ENCODE results near the gene GANC. TPM values are rescaled to one million over a fixed set of nuclear protein-coding genes. Genes with fewer than 3 reads are reported as not detected.

GANC gene
- total and polyA plus RNA-seq, 2 experiments from 2014 or later, result 21.0 to 22.2 TPM

DNA sequence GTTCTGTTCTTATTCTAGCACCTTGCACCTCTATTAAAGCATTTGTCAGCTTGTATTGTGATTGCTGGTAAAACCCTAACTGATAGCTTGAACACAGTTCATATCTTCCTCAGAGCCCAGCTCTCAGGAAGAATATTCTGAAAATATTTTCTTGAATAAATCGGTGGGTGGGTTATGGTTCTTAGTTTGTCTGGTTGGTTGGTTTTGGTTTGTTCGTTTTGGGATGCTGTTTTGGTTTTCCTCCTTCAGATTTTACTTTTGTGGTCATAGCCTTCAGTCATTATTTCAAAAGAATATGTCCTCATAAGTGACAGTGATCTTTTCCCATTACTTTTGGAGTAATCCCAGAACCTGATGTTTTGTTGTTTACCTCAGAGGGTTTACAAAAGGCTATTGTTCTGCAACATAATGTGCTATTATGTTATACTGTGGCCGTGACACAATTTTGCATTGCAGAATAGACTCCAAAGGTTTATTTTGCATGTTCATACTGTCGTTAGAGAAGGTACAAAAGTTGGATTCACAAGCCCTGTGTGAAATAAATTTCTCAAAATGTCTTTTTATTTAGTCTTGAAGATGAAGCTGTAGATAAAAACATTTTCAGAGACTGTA, 2.9 kb downstream of the GANC start:
- Histone ChIP-seq H3K9me3 (ENCODE audit: low read depth) (no peaks in the 10 kb centered on the region), H3K27me3 (no peaks in the 10 kb centered on the region), H3K36me3 (no peaks in the 10 kb centered on the region), H3K27ac (peak overlapping the region; percentile 97), H3K4me1 (ENCODE audit: low read depth) (peaks cover 27% of the 10 kb centered on the region), H3K4me3 (no peak overlapping the region)
- TF ChIP-seq, protein P1, sequence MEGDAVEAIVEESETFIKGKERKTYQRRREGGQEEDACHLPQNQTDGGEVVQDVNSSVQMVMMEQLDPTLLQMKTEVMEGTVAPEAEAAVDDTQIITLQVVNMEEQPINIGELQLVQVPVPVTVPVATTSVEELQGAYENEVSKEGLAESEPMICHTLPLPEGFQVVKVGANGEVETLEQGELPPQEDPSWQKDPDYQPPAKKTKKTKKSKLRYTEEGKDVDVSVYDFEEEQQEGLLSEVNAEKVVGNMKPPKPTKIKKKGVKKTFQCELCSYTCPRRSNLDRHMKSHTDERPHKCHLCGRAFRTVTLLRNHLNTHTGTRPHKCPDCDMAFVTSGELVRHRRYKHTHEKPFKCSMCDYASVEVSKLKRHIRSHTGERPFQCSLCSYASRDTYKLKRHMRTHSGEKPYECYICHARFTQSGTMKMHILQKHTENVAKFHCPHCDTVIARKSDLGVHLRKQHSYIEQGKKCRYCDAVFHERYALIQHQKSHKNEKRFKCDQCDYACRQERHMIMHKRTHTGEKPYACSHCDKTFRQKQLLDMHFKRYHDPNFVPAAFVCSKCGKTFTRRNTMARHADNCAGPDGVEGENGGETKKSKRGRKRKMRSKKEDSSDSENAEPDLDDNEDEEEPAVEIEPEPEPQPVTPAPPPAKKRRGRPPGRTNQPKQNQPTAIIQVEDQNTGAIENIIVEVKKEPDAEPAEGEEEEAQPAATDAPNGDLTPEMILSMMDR (IDR thresholded peaks at IDR 0.05; ENCODE audit: low read depth, low read length), result no peak
- DNase-seq (ENCODE audit: low read depth in 1 of 2, low spot score in 1 of 2), result peak in 1 of 2 donors; percentile 3

DNA sequence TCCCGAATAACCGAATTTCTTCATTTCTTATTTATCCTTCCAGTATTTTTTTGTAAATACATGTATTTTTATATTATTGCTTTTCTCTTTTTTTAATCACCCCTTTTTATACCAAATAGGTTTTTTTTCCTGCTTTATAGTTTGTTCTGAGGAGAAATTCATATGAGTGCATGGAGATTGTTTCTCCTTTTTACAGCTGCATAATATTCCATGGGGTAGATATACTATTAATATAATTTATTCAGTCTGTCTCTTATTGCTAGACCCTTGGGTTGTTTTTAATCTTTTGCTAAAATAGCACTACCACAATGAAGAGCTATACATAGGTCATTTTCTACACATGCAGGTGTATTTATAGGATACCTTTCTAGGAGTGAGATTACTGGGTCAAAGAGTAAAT, 3.8 kb downstream of the GANC start:
- no peaks in the 10 kb centered on the region for H3K27me3 ChIP-seq
- H3K4me1 ChIP-seq (ENCODE audit: low read depth), result peaks cover 31% of the 10 kb centered on the region
- TF ChIP-seq, protein P1 (IDR thresholded peaks at IDR 0.05; ENCODE audit: low read depth, low read length), result no peak
- no peak for DNase-seq (ENCODE audit: low read depth in 1 of 2, low spot score in 1 of 2)
- no peak overlapping the region for H3K27ac ChIP-seq
- H3K9me3 ChIP-seq (ENCODE audit: low read depth), result no peaks in the 10 kb centered on the region
- no peak overlapping the region for H3K4me3 ChIP-seq
- no peaks in the 10 kb centered on the region for H3K36me3 ChIP-seq

DNA sequence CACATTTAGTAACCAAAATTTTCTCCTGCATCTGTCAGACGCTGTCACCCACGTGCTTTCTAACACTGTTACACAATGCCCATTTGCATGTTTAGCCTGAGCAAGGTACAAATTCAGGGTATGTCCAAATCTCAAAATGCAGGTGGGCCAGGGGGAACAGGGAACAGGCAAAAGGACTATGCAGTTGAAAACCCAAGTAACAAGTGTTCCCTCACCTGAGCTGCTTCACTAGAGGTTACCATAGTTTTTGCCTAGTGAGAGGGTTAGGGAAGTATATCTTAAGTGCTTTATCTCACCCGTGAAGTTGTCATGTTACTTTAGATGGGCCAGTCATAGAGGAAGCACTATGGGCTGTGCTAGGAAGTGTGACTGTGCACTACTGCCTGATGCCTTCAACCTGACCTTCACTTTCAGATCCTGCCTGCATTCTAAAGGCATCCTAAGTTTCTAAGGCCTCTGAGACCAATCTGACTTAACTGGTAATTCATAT, 6.3 kb downstream of the GANC start:
- DNase-seq (ENCODE audit: low read depth in 1 of 2, low spot score in 1 of 2), result peak in 1 of 2 donors; percentile 11
- TF ChIP-seq, protein P1 (IDR thresholded peaks at IDR 0.05; ENCODE audit: low read depth, low read length), result no peak
- H3K4me3 ChIP-seq, result no peak overlapping the region

DNA sequence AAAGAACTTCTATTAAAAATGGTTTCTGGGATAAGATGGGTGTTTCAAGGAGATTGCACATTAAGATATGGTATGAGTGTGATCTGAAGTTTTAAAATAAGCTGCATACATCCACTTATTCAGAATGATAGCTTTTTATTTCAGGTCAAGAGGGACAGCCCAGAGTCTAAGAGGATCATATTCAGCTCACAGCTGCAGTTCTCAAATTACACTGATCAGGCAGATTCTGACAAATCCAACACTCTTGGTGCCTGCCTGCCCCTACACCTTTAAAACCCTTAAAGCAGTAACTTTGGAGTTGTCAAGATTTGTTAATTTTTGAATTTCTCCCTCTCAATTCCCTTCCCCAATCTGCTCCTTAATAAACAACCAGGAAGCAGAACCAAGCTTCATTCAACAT, 9.3 kb downstream of the GANC start:
- Histone ChIP-seq H3K9me3 (ENCODE audit: low read depth) (no peaks in the 10 kb centered on the region), H3K36me3 (peaks cover 3% of the 10 kb centered on the region), H3K4me3 (no peak overlapping the region), H3K27ac (peak overlapping the region; percentile 77), H3K27me3 (no peaks in the 10 kb centered on the region), H3K4me1 (ENCODE audit: low read depth) (peaks cover 30% of the 10 kb centered on the region)
- peak in 1 of 2 donors; percentile 12 for DNase-seq (ENCODE audit: low read depth in 1 of 2, low spot score in 1 of 2)
- TF ChIP-seq, protein P1 (IDR thresholded peaks at IDR 0.05; ENCODE audit: low read depth, low read length), result no peak

More for the DNA sequence above, 6.3 kb downstream of the GANC start:
- peaks cover 44% of the 10 kb centered on the region for H3K4me1 ChIP-seq (ENCODE audit: low read depth)
- peak overlapping the region; percentile 88 for H3K27ac ChIP-seq
- no peaks in the 10 kb centered on the region for H3K27me3 ChIP-seq
- H3K36me3 ChIP-seq, result peaks cover 3% of the 10 kb centered on the region
- no peaks in the 10 kb centered on the region for H3K9me3 ChIP-seq (ENCODE audit: low read depth)

DNA sequence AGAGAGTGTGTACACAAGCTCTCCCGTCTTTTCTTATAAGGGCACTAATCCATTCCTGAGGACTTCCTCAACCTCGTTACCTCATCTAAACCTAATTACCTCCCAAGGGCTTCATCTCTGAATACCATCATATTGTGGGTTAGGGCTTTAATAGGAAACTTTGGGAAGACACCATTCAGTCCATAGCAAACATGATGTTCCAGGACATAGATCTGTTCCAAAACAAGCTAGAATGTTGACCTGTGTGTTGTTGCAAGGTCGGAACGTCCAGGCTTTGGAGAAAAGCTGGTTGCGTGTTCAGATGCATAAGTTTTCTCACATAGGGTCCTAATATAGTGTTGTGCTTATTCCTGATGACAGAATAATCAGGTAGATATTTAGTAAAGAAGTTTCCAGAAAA, 9.9 kb downstream of the GANC start:
- no peaks in the 10 kb centered on the region for H3K27me3 ChIP-seq
- H3K36me3 ChIP-seq, result peaks cover 3% of the 10 kb centered on the region
- peaks cover 30% of the 10 kb centered on the region for H3K4me1 ChIP-seq (ENCODE audit: low read depth)
- H3K4me3 ChIP-seq, result no peak overlapping the region
- TF ChIP-seq, protein P1 (IDR thresholded peaks at IDR 0.05; ENCODE audit: low read depth, low read length), result no peak
- peak overlapping the region; percentile 77 for H3K27ac ChIP-seq
- no peaks in the 10 kb centered on the region for H3K9me3 ChIP-seq (ENCODE audit: low read depth)
- no peak for DNase-seq (ENCODE audit: low read depth in 1 of 2, low spot score in 1 of 2)

Data from cardiac muscle cell (in vitro differentiated cells and primary cell).